GM12892 (cell line): Measurements from ENCODE around the gene MYOM3.
"Not testable (repeated sequence)": the region's sequence is repeated elsewhere in the genome, so short reads cannot be mapped to it uniquely, and the experiment has no call there.

Experiments used
- DNase-seq: peaks from one replicate; pipeline ENCODE4 v3.0.0; 2011; ENCODE audit not compliant: insufficient read length
- FAIRE-seq: peaks from 2 replicates; lab custom pipeline; 2011; peaks lifted over from hg19 to GRCh38; lab: Jason Lieb, UNC
- POLR2A ChIP-seq: IDR thresholded peaks from 2 replicates; pipeline ENCODE4 v1.6.1; 2011; ENCODE audit warnings: low read depth, low read length, control low read depth
- POLR2AphosphoS5 ChIP-seq: IDR thresholded peaks from 2 replicates; pipeline ENCODE4 v1.6.1; 2011; ENCODE audit warnings: low read depth, low read length, control low read depth
- TAF1 ChIP-seq: IDR thresholded peaks from 2 replicates; pipeline ENCODE4 v1.6.1; 2011; ENCODE audit warnings: low read depth, mild to moderate bottlenecking, control low read depth, low read length, borderline replicate concordance

Gene MYOM3

GRCh38 chr1:24051206-24051945 lies 60.6 kb downstream of the MYOM3 start:
- DNase-seq (no peak), FAIRE-seq (no peak)

GRCh38 chr1:24049733-24050132 lies 62.2 kb downstream of the MYOM3 start:
- FAIRE-seq: no peak
- DNase-seq: no peak
- TF ChIP-seq TAF1: no peak
- no peak for TF ChIP-seq POLR2AphosphoS5
- TF ChIP-seq POLR2A: no peak

More at GRCh38 chr1:24051206-24051945, 60.6 kb downstream of the MYOM3 start:
- no peak for TF ChIP-seq TAF1
- TF ChIP-seq POLR2AphosphoS5: no peak
- TF ChIP-seq POLR2A: no peak

- DNase-seq, FAIRE-seq: not testable (repeated sequence)
These were observed 63.0 kb downstream of the MYOM3 start for GRCh38 chr1:24048894-24049293.

- DNase-seq (no peak), FAIRE-seq (no peak)
- TF ChIP-seq POLR2A (no peak), POLR2AphosphoS5 (no peak), TAF1 (no peak)
These were observed 63.6 kb downstream of the MYOM3 start for GRCh38 chr1:24048205-24048869.

GRCh38 chr1:24047110-24047477 lies 64.8 kb downstream of the MYOM3 start:
- DNase-seq (no peak), FAIRE-seq (no peak)
- TF ChIP-seq TAF1 (no peak), POLR2A (no peak), POLR2AphosphoS5 (no peak)

- FAIRE-seq: no peak
- no peak for TF ChIP-seq TAF1
- no peak for TF ChIP-seq POLR2A
- TF ChIP-seq POLR2AphosphoS5: no peak
- no peak for DNase-seq
These were observed 66.2 kb downstream of the MYOM3 start for GRCh38 chr1:24045771-24046170.

GRCh38 chr1:24044672-24045071 lies 67.3 kb downstream of the MYOM3 start:
- DNase-seq, FAIRE-seq: not testable (repeated sequence)

GRCh38 chr1:24043345-24044032 lies 68.4 kb downstream of the MYOM3 start:
- TF ChIP-seq POLR2A (no peak), TAF1 (no peak), POLR2AphosphoS5 (no peak)
- FAIRE-seq (no peak), DNase-seq (no peak)

GRCh38 chr1:24042315-24042714 lies 69.6 kb downstream of the MYOM3 start:
- no peak for DNase-seq

GRCh38 chr1:24036088-24036487 lies 75.8 kb downstream of the MYOM3 start:
- FAIRE-seq (no peak), DNase-seq (no peak)
- TF ChIP-seq POLR2A (no peak), POLR2AphosphoS5 (no peak), TAF1 (no peak)

More at GRCh38 chr1:24042315-24042714, 69.6 kb downstream of the MYOM3 start:
- FAIRE-seq: no peak
- TF ChIP-seq POLR2A (no peak), POLR2AphosphoS5 (no peak), TAF1 (no peak)

GRCh38 chr1:24032981-24033380 lies 79.0 kb downstream of the MYOM3 start:
- TF ChIP-seq POLR2AphosphoS5 (no peak), TAF1 (no peak), POLR2A (no peak)
- FAIRE-seq (no peak), DNase-seq (no peak)

- FAIRE-seq, DNase-seq: not testable (repeated sequence)
These were observed 80.9 kb downstream of the MYOM3 start for GRCh38 chr1:24030976-24031516.
